Suprapubic skin (tissue), 4 donors: ENCODE data around the gene SMPX. TPM values are rescaled to one million over a fixed set of nuclear protein-coding genes. Genes with fewer than 3 reads are reported as not detected.

Experiments
- DNase-seq, 2 donors: peaks; one replicate each; pipeline ENCODE4 v3.0.0-alpha.2; 2019; ENCODE audit warnings: low spot score in 2 of 2
- H3K27ac ChIP-seq: fragments of 200-600 bp; sonication (generic); one replicate; pipeline ENCODE4 v1.5.1; 2019
- H3K27me3 ChIP-seq: fragments of 200-600 bp; sonication (generic); one replicate; pipeline ENCODE4 v1.5.1; 2019
- H3K36me3 ChIP-seq: fragments of 200-600 bp; sonication (generic); one replicate; pipeline ENCODE4 v1.5.1; 2019
- H3K4me1 ChIP-seq: fragments of 200-600 bp; sonication (generic); one replicate; pipeline ENCODE4 v1.5.1; 2019
- H3K4me3 ChIP-seq: fragments of 200-600 bp; sonication (generic); one replicate; pipeline ENCODE4 v1.5.1; 2019; ENCODE audit warnings: mild to moderate bottlenecking
- H3K9me3 ChIP-seq: fragments of 200-600 bp; sonication (generic); one replicate; pipeline ENCODE4 v1.5.1; 2019
- EP300 ChIP-seq: sonication (generic); formaldehyde crosslinking; IDR thresholded peaks from one replicate; pipeline ENCODE4 v1.6.1; 2017; ENCODE audit warnings: antibody characterized with exemption
- POLR2A ChIP-seq, 2 donors: fragments of 450-650 bp; IDR thresholded peaks; one replicate each; pipeline ENCODE4 v1.6.1; 2017; ENCODE audit warnings: antibody characterized with exemption in 2 of 2, mild to moderate bottlenecking in 2 of 2, moderate library complexity in 2 of 2
- POLR2AphosphoS5 ChIP-seq, 3 donors: sonication (generic); formaldehyde crosslinking; IDR thresholded peaks; one replicate each; pipeline ENCODE4 v1.6.1; 2017; ENCODE audit warnings: antibody characterized with exemption in 3 of 3
- WGBS: methylation state at CpG from one replicate; pipeline ENCODE4 v1.1.5; 2018; 5-methylcytosine and 5-hydroxymethylcytosine counted together
- total RNA-seq, 4 donors: library from RNA; depleted of rRNA; stranded (reverse); fragments of >200 nt; gene quantifications; one replicate each; pipeline ENCODE4 v1.1.0, GENCODE V29; 2016
- TF ChIP-seq, protein P1 (sequence below), 2 donors: fragments of 200-600 bp in 1 of 2; fragments of 450-650 bp in 1 of 2; sonication (generic) in 1 of 2; IDR thresholded peaks; one replicate each; pipeline ENCODE4 v1.5.1; 2016 to 2019; ENCODE audit warnings: antibody characterized with exemption in 2 of 2, mild to moderate bottlenecking in 1 of 2, moderate library complexity in 1 of 2

Gene SMPX
- total RNA-seq, 4 donors from 2014 or later = not detected

DNA sequence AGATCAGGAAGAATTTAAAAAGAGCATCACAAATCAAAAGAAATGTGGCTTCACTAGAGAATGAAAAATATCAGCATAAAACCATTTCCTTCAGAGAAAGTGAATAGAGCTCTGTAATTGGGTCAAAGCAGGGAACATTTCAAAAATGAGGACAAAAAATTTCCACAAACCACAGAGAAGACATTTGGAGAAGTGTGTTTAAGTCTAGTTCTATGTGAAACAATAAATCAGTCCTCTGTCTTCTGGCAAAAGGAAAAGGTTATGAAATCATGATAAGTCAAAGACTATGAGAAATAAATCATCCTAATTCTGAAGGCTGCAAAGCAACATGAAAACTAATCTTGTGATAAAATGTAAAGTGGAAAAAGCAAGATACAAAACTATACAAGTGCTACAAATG is 27.9 kb downstream of the SMPX start:
- no peaks in the 10 kb centered on the region for H3K36me3 ChIP-seq

GRCh38 chrX:21728276-21728968 is 29.5 kb downstream of the SMPX start:
- Histone ChIP-seq H3K36me3 (no peaks in the 10 kb centered on the region), H3K4me1 (no peaks in the 10 kb centered on the region), H3K9me3 (no peaks in the 10 kb centered on the region), H3K27ac (no peak overlapping the region), H3K4me3 (no peak overlapping the region), H3K27me3 (no peaks in the 10 kb centered on the region)
- no peak for DNase-seq
- WGBS = 80% methylated on average over 3 of the region's 3 CpGs
- TF ChIP-seq POLR2AphosphoS5 (IDR thresholded peaks at IDR 0.05) = no peak
- TF ChIP-seq, protein P1, sequence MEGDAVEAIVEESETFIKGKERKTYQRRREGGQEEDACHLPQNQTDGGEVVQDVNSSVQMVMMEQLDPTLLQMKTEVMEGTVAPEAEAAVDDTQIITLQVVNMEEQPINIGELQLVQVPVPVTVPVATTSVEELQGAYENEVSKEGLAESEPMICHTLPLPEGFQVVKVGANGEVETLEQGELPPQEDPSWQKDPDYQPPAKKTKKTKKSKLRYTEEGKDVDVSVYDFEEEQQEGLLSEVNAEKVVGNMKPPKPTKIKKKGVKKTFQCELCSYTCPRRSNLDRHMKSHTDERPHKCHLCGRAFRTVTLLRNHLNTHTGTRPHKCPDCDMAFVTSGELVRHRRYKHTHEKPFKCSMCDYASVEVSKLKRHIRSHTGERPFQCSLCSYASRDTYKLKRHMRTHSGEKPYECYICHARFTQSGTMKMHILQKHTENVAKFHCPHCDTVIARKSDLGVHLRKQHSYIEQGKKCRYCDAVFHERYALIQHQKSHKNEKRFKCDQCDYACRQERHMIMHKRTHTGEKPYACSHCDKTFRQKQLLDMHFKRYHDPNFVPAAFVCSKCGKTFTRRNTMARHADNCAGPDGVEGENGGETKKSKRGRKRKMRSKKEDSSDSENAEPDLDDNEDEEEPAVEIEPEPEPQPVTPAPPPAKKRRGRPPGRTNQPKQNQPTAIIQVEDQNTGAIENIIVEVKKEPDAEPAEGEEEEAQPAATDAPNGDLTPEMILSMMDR (IDR thresholded peaks at IDR 0.05) = no peak
- no peak for TF ChIP-seq EP300
- TF ChIP-seq POLR2A (IDR thresholded peaks at IDR 0.05) = no peak

More for the DNA sequence above, 27.9 kb downstream of the SMPX start:
- no peaks in the 10 kb centered on the region for H3K9me3 ChIP-seq
- H3K27me3 ChIP-seq = no peaks in the 10 kb centered on the region
- no peak overlapping the region for H3K4me3 ChIP-seq
- no peaks in the 10 kb centered on the region for H3K4me1 ChIP-seq
- H3K27ac ChIP-seq = no peak overlapping the region
- TF ChIP-seq POLR2AphosphoS5 (IDR thresholded peaks at IDR 0.05) (no peak), EP300 (no peak), POLR2A (IDR thresholded peaks at IDR 0.05) (no peak)
- DNase-seq = no peak

- no peaks in the 10 kb centered on the region for H3K4me1 ChIP-seq
- DNase-seq = no peak
- 73% methylated on average over 6 of the region's 6 CpGs for WGBS
These were observed 32.0 kb downstream of the SMPX start for GRCh38 chrX:21725916-21726315.

GRCh38 chrX:21725496-21725895 is 32.4 kb downstream of the SMPX start:
- H3K4me1 ChIP-seq = no peaks in the 10 kb centered on the region
- no peaks in the 10 kb centered on the region for H3K27me3 ChIP-seq
- H3K36me3 ChIP-seq = no peaks in the 10 kb centered on the region
- TF ChIP-seq POLR2A (IDR thresholded peaks at IDR 0.05) (no peak), EP300 (no peak), POLR2AphosphoS5 (IDR thresholded peaks at IDR 0.05) (no peak)
- TF ChIP-seq, protein P1 (IDR thresholded peaks at IDR 0.05) = no peak
- WGBS = 10% methylated on average over 2 of the region's 2 CpGs
- no peaks in the 10 kb centered on the region for H3K9me3 ChIP-seq
- DNase-seq = no peak
- no peak overlapping the region for H3K27ac ChIP-seq
- no peak overlapping the region for H3K4me3 ChIP-seq

More at GRCh38 chrX:21725916-21726315, 32.0 kb downstream of the SMPX start:
- Histone ChIP-seq H3K27ac (no peak overlapping the region), H3K27me3 (no peaks in the 10 kb centered on the region), H3K4me3 (no peak overlapping the region), H3K36me3 (no peaks in the 10 kb centered on the region), H3K9me3 (no peaks in the 10 kb centered on the region)
- TF ChIP-seq, protein P1 (IDR thresholded peaks at IDR 0.05) = no peak
- no peak for TF ChIP-seq POLR2AphosphoS5 (IDR thresholded peaks at IDR 0.05)
- TF ChIP-seq POLR2A (IDR thresholded peaks at IDR 0.05) = no peak
- TF ChIP-seq EP300 = no peak

GRCh38 chrX:21723814-21724213 is 34.1 kb downstream of the SMPX start:
- H3K4me1 ChIP-seq = no peaks in the 10 kb centered on the region
- no peak overlapping the region for H3K27ac ChIP-seq
- TF ChIP-seq EP300 = no peak
- TF ChIP-seq, protein P1 (IDR thresholded peaks at IDR 0.05) = no peak
- no peak for TF ChIP-seq POLR2A (IDR thresholded peaks at IDR 0.05)
- no peak for TF ChIP-seq POLR2AphosphoS5 (IDR thresholded peaks at IDR 0.05)
- no peak overlapping the region for H3K4me3 ChIP-seq
- WGBS = 68% methylated on average over 4 of the region's 4 CpGs
- H3K27me3 ChIP-seq = no peaks in the 10 kb centered on the region
- DNase-seq = no peak
- no peaks in the 10 kb centered on the region for H3K36me3 ChIP-seq
- H3K9me3 ChIP-seq = no peaks in the 10 kb centered on the region
